NCI-H226 (cell line): ENCODE measurements around the gene MRPS25.

Source experiments
- DNase-seq: peaks from one replicate; pipeline ENCODE4 v3.0.0-alpha.2; 2015

MRPS25 gene

DNA sequence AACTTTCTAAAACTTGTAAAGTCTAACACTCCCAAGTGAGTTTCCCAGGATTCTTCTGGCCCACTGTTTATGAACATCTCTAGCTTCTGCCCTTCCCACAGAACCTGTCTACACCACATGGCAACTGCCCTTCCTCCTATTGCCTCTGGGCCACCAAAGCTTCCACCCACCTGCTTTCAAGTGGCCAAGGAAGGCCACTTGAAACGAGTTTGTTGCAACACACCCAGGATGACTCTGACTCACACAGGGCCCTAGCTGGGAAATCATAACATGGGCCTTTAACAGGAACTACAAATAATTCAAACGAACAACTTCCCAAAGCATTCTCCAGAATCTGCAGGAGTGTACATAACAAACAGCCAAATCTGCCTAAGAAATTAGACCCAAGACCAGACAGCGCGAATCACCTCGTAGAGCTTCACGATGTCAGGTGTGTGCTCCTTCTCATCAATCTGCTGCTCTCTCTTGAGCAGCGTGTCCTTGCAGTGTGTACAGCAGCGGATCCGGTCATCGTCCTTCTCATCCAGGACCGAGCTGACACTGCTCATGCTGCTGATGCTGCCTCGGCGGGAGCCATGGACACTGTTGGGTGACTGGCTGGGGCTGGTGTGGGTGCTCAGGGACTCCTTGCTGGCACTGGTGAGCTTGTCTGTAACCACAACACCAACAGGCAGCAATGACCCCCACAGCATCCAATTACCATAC lies 17.0 kb upstream of the MRPS25 start:
- DNase-seq: no peak

DNA sequence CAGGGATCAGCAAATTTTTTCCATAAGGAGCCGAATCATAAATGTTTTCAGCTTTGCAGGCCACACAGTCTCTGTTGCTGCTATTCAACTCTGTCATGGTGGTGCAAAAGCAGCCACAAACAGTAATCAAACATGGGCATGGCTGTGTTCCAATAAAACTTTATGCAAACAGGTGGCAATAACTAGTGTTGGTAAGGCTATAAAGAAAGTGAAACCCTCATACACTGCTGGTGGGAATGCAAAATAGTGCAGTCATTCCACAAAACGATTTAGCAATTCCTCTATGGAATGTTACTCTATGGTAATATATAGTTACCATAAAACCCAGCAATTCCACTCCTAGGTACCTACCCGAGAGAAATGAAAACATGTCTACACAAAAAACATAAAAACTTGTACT lies 14.0 kb upstream of the MRPS25 start:
- no peak for DNase-seq

DNA sequence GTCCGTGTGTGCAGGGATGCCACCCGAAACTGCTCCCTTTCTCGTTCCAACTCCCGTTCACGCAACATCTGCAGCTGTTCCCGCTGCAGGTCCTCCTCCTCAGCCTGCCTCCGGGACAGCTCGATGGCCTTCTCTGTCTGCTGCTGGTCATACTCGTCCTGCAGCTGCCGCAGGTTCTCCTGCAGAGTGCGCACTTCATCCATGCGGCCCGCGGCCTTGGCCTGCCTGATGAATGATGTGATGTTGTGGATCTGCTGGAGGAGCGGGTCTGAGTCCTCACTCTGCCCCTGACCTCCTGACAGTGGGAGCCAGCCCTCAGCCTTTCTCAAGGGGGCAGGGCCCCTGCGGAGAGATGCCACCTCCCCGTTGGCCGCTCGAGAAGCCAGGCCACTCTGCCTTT lies 9.4 kb upstream of the MRPS25 start:
- DNase-seq: no peak

DNA sequence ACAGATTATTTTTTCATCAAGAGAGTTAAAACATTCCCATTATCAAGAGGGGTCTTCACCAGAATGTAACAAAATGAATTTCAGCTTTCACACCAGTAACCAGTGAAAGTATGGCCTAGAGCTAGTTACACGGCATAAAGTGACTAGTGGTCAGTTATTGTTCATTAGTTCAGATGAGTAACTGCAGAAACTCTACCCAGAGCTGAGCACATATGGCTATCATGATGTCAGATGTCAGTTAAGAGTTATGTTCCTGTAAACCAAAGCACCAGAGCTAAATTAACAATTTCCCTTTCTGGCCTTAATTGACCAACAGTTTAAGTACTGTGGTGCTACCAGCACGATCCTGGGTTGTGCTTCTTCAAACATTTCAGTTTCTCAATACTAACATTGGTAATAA lies 6.6 kb upstream of the MRPS25 start:
- no peak for DNase-seq

DNA sequence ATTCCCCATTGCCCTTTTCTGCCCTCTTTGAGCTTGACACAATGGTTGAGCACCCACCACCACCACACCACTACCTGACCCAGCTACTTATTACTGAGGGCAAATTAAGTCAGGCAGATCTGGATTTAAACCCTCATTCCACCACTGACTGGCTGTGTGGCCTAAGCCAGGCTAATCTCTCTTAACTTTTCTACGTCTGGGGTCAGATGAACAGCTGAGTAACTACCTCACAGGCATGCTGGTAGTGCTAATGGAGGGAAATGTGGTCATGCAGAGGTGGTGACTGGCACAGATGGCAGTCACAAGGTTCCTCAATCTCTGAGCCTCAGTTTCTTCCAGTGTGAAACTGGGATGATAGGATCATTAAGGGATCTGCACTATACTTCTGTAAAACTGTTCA lies 4.3 kb upstream of the MRPS25 start:
- DNase-seq: no peak

DNA sequence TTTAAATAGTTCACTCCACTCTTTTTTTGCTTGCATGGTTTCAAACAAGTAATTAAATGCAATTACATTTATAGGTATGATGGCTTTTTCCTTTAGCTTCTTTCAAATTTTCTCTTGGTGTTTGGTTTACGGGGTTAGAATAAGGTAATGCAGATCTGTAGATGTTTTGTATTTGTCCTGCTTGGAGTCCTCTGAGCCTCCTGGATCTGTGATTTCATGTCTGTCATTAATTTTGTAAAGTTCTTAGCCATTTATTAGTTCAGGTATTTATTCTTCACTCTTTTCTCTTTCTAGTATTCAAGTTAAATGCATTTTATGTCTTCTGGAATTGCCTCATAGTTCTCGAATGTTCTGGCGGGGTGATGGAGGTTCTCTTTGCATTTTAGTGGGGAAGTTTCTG lies 1.4 kb upstream of the MRPS25 start:
- no peak for DNase-seq

DNA sequence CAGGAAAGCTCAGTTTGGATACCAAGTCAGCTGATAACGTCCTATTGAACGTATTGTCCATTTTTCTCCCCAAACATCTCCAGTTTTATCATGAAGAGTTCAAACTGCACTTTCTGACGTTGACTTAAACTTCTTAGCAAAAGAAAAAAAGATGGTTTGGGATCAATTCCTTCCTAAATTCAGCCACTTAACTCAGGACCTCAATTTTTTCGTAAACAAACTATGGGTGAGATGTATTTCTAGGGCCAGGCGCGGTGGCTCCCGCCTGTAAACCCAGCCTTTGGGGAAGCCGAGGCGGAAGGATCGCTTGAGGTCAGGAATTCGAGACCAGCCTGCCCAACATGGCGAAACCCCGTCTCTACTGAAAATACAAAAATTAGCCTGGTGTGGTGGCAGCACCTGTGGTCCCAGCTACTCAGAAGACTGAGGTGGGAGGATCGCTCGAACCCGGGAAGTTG lies 464 bp upstream of the MRPS25 start:
- DNase-seq: no peak

DNA sequence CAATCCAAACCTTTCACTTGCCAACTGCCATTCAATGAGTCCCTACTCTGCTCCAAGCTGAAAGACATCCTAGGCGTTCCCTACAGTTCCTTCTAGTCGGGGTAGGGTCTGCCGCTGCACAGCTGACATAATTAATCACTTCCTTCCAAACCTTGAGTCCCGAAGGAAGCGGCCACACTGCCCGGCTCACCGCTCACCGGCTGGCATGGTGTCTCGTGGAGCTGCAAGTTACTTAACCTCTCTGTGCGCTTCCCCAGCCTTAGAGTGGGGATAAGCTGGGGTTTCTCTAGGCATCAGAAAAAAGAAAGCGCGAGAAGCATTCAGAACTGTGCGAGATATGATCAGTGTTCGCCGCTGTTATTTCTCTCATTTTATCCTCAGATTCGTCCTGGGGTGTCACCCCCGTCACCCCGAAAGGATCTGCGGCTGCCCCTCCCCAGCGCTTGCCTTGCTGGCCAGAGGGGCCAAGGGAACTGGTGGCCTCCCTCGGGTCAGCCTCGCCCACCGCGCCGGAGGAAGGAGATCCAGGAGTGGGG lies 748 bp downstream of the MRPS25 start:
- no peak for DNase-seq

DNA sequence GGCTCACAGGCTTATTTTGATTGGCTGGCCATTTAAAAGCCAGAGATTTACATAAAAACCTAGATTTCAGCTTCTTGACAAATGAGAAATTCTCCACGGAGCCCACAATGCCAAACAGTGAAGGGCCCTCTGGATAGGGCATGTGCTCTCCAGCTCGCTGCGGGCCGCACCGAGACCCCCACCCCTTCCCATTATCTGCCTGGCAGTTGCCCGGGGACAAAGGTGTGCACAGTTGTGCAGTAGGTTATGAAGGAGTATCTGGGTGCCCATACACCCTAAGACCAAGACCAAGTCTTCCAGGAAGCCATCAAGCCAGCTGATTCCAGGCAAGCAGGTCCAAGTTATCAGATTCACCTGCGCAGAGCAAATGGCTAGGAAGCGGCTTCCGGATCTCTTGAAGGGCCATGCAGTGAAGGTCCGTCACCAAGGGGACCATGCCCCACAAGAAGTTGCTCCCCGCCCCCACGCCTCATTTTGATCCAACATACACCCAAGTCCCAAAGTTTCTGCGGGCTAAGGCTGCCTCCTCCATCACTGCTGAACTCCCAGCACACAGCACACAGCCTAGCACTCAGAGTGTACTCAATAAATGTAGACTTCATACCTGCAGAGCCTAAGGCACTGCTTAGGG lies 1.3 kb downstream of the MRPS25 start:
- DNase-seq: no peak

DNA sequence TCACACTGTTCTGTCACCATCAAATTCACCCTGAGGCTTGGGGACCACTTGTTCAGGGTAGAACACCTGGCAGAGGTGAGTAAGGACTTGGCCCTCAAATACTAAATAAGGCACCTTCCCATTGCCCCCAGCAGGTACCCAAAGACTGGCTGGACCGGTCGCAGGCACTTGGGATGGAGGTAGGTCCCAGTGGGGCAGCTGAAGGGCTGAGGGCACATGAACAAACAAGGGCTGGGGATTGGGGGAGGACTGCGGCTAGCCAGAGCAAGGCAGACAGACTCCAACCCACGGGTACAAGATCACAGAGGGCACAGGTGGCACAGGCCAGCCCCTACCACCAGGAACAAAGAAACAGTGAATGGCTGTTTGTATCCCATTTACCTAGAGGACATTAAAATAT lies 1.9 kb downstream of the MRPS25 start:
- DNase-seq: no peak

DNA sequence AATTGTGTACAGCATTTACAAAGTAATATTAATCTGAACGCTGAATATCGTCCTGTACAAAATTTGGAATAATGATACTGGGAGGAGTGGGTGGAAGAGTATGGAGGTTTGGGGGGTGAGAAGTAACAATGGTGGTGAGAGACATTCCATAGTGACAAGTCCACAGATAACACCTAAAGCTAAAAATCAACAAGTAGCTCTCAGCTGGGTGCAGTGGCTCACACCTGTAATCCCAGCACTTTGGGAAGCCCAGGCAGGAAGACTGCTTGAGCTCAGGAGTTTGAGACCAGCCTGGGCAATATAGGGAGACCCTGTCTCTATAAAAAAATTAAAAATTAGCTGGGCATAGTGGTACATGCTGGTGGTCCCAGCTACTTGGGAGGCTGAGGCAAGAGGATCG lies 5.1 kb downstream of the MRPS25 start:
- DNase-seq: no peak

DNA sequence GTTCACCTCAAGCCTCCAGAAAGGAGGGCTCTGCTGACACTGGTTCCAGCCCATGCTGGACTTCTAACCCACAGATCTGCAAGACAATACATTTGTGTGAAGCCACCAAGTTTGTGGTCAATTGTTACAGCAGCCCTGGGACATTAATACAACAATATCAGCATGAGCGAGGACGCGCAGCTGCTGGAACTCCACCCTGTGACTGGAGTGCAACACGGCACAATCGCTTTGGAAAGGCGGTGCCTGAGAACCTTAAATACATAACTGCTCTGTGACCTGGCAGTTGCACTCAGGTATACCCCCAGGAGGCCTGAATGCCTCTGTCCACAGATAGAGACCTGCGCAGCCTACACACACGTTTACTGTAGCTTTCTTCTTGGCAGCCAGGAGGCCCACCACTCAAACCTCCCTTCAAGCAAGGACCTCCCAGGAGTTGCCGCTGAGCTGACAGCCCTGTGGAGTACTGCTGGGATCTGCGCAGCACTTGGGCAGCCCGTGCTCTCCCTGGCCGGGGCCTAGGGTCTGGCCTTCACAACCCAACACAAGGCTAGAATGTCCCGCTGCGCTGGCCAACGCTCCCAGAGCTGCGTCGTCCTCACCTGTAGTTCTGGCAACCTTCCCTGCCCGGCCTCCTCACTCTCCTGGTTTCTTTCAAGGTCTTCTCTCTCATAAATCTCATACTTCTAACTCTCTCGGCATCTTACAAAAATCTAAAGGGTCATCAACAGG lies 8.3 kb downstream of the MRPS25 start:
- no peak for DNase-seq

DNA sequence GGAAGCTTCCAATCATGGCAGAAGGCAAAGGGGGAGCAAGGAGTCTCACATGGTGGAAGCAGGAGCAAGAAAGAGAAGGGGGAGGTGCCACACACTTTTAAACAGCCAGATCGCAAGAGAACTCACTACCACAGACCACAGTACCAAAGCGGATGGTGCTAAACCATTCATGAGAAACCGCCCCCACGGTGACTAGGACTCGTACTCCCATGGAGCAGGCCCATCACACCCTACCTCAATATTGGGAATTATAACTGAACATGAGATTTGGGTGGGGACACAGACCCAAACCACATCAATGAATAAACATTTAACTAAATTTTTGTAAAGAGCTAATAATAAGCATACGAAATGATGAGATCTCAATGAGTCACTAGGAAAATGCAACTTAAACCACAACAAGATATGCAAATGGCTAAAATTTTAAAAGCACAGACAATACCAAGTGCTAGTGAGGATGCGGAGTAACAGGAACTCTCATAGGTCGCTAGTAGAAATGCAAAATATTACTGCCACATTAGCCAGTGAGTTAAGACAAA lies 10.0 kb downstream of the MRPS25 start:
- no peak for DNase-seq

DNA sequence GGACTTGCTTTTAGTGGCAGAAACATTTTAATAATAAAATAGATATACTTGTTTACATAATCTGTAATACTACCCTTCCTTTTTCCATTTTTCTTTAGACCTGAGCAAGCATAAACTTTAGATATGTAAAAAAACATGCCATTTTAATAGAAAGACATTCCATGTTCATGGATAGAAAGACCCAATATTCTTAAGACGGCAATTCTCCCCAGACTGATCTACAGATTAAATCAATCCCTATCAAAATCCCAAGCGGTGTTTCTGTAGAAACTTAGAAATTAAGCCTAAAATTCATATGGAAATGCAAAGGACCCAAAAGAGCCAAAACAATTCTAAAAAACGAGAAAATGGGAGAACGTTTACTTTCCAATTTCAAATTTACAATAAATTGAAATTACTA lies 11.6 kb downstream of the MRPS25 start:
- no peak for DNase-seq

DNA sequence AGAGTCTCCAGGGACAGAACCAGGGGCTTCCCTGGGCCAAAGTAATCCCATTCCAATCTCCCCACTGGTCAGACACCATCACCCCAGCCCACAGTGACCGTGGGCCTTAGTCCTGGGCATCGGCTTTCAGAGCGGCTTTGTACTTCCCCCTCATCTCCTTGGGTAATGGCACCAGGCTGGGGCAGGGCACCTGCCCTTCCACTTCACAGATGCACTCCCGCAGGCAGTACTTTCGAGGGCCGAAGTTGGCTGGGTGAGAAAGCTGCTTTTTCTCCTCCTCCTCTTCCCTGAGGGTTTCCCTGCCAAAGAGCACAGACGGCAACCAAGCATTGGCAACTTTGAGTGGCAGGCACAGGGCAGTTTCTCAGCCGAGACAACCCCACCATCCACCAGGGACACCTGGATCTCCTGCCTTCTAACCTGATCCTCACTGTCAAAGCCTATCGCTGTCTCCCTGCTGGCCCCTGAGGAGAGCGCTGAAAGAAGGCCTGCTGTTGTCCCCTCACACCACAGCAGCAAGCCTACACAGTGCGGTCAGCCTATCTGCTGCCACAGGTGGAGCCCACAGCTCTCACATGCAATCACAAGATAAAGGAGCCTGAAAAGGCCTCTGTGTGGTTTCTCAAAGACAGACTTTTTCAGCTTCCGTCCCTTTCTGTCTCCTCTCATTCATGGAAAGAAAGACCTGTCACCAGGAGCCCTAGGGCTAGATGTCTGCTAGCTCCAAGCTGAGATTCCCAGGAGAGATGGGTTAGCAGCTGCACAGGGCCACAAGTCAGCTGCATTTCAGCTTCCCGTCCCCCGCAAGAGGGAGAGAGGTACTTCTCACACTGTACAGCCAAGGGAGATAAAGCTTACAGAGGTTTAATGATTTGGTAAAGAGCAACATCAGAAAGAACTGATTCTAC lies 12.5 kb downstream of the MRPS25 start:
- DNase-seq: no peak

DNA sequence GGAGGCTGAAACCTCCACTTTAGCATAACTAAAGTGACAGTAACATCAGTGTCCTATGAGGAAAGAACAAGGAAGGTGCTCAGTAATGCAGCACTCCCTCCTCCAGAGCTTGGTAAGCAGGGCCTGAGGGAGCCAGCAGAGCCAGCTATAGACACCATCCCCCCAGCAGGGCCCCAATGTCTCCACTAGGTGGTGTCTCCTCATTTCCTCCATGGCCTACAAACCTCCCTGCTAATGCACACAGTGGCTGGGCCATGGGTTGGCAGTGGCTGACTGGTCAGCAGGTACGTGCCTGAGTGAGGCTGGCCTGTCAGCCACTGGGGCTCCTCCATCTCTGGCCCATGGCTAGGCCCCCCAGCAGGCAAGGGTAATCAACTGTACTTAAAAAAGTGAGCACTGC lies 13.6 kb downstream of the MRPS25 start:
- peak; percentile 12 for DNase-seq

DNA sequence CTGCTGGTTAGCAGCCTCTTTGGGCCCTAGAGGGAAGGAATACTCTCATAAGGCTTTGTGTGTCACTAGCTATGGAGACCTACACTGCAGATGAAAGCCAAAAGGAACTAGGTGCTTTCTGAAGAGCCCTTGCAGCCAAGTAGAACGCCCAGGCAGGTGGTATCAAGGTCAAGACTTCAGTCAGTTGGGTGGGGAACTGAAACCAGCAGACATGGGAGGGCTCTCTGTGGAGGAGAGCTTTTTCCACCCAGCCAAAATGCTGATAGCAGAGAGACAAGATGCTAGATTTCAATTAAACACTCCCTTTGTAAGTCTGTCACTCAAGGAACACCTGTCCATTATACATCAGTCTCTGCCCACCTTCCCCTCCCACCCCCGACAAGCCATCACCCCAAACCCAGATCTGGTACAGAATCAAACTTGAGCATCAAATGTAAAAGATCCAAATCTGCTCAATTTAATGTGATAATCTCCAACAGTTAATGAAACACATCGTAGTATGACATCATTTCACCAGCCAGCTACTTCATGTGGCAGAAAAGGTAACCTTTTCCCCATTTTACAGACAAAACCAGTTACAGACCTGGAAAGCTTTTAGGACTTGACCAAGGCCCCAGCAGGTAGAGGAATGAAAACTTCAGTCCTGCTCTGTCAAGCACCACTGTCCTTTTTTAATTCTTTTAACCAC lies 14.6 kb downstream of the MRPS25 start:
- DNase-seq: no peak

DNA sequence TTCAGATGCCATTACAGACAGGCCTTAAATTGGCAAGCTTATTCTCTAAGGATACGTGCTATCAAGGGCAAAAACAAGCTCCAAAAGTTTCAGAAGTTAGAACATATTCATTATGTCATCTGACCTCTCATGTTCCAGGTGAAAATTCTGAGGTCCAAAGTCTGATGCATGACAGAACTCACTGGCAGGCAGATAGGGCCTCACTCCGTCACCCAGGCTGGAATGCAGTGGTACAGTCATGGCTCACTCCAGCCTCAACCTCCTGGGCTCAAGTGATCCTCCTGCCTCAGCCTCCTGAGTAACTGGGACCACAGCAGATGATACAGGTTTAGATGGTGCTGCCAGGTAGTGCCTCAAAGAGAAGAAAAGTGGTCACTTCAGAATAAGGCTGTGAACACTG lies 15.5 kb downstream of the MRPS25 start:
- no peak for DNase-seq

DNA sequence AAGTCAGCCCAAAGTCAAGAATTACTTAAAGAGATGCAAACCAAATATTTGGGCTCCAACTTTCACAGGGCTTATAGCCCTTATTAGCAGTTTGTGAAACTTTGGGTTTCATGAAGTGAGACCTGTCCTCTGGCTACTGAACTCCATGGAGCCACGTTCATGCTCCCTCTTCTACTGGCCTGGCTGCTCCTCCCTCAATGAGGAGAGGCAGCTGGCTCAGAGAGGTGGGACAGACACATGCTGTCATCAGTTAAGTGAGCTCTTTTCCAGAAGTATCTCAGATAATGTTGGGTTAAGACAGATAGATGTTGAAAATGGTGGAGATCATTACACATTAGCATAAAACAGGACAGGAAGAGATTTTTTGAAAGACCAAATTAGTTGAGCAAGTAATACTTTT lies 19.4 kb downstream of the MRPS25 start:
- DNase-seq: no peak

DNA sequence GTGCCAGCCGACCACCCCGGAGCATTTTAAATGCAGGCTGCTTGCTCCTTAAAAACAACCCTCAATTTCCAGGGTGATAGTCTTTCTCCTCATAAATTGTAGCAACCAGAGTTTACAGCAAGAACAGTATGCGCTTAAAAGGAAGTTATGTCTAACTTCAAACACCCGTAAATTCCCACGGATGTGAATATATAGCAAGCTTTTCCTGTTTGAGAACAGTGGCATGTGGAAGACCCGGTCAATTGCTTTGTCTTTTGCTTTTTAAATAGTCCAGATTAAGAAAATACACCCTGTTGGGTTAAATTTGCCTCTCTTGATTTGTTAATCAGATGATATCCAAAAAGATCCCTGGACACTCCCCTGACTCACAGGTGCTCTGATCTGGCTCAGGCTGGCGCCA lies 20.8 kb downstream of the MRPS25 start:
- DNase-seq: no peak

DNA sequence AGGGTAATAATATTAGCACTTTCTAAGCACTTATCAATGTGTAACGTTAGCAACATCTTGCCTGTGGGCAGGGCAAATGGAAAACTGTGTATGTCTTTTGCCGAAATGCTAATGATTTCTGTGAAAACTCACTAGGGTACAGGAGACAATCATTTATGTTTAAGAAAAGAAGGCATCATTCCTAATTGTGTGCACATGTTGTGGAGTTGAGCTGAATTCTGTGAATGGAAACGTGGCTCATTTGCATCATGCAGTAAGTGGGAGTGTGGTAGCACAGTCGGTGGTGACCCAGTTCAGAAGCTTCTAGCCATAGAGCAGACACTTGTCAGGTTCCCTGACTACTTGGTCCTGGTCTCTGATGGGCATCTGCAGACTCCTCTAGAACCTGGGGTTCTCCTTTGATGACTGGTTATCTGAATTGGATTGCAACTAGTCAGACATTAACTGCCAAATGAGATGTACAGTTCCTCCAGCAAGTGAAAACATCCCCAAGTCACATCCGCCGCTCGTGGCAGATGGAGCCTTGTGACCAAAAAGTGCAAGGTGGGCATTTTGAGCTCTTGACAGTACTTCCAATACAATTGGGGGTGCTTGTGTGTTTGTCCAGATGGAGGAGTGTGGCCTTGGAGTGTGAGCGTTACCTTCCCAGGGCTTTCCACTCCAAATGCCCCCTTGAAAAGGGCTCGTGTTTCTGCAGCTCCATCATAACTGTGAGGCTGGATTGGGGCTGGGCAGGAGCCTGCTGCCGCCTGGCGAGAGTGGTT lies 21.5 kb downstream of the MRPS25 start:
- DNase-seq: no peak
